ENCODE results near the gene KCNJ4.

KCNJ4 gene

GRCh38 chr22:38469306-38469781 is 14.3 kb upstream of the KCNJ4 start:
- no peak for DNase-seq

DNA sequence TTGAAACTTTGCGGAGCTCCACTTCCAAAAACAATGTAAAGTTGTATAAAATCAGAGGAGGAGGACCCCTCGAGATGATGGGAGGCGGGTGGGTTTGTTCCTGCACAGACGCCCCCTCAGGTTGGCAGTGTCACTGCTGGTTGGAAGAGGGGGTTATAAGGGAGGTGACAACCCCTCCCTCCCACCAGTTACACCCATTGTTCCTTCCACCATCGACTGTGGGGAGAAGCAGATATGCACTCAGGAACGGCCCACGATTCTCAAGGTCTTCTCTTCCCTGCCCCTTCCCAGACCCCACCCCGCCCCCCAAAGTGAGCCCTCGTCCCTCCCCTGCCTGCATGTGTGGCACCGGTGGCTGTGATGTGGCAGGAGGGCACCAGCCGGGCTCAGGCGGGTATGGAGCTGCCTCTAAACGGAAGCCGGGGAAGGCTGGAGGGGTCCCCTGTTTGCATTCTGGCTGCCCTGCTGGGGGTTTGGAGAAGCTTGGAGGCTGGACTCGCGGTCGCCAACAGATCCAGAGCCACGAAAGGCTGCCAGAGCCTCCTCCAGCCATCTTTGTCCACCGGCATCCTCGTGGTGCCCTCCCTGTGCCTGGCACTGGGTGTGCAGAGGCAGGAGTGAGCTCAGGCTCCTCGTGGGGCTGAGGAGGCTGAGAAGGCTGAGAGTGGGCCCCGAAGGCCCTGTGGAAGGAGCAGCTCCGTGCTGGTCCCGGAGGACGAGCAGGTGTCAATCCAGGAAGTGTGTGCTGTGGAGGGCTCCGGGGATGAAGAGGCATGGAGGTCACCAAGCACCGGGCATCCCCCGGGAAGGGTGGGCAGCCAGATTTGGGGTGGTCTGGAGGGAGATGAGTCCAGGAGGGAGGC is 13.7 kb upstream of the KCNJ4 start:
- no peak for DNase-seq

GRCh38 chr22:38467904-38468442 is 13.0 kb upstream of the KCNJ4 start, which contains the start of gene KDELR3:
TSS of gene KDELR3 (plus strand) at chr22:38468096. CDS start at chr22:38468234, 138 bp downstream.
- peak; percentile 53 for DNase-seq

GRCh38 chr22:38467438-38467903 is 12.5 kb upstream of the KCNJ4 start:
- no peak for DNase-seq

- no peak for DNase-seq
Measured at GRCh38 chr22:38465673-38466490, 10.9 kb upstream of the KCNJ4 start.

GRCh38 chr22:38464992-38465672 is 10.1 kb upstream of the KCNJ4 start:
- DNase-seq: no peak

GRCh38 chr22:38462960-38463784 is 8.2 kb upstream of the KCNJ4 start:
- DNase-seq: no peak

GRCh38 chr22:38461414-38462081 is 6.5 kb upstream of the KCNJ4 start:
- DNase-seq: peak; percentile 70

- DNase-seq: no peak
Measured at GRCh38 chr22:38461057-38461413, 6.0 kb upstream of the KCNJ4 start.

DNA sequence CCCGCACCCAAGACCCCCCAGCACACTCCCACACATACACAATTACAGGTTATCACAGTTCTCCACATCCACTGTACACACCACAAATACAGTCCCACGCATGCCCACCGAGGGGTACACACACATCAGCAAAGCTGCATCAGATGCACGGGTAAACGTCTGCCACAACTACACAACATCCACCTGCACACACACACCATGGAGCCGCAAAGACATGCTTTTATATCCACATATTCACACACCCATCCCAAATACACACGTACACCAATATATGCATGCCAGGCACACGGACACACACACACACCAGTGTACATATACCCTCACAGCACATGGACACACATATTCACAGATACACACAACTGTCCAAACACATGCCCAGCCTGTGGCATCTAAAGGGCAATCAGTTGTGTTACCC is 5.4 kb upstream of the KCNJ4 start:
- DNase-seq: no peak

DNA sequence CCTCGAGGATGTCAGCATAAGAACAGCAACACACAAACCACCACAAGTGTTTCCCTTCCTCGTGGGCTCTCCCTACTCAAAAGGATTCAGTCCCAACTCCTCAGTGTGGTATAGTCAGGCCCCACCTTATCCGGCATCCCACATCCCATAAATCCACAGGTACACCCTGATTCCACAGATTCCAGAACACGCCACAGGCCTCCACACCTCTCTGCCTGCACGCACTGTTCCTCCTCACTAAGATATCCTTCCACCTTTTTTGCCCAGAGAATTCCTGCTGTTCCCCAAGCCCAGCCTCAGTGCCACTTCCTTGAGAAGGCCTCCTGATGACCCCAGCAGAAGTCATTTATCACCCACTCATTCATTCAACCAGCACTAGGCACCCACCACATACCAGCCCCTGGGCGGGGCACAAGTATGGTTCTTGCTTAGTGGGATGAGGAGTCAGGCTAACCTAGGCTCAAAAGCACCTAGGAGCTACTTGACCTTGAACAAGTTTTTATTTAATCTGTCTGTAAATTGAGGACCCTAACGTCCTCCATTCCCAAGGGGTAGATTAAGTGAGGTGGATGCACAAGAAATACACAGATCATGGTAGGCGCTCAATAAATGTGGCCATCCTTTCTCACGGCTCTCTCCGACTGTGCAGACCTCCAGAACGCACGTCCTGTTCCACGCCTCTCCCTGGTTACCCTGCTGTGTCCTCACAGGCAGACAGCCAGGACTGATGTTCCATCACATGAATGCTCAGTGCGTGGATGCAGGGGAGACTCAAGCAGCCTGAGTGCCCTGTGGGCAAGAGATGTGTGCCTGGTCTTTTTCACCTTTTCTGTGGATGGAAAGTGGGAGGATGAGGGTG is 2.1 kb upstream of the KCNJ4 start:
- DNase-seq: no peak

- no peak for DNase-seq
Measured at GRCh38 chr22:38456272-38456835, 1.4 kb upstream of the KCNJ4 start.

GRCh38 chr22:38455530-38456271 is 702 bp upstream of the KCNJ4 start:
- DNase-seq: peak; percentile 9

- DNase-seq: no peak
Measured at GRCh38 chr22:38454353-38455075, 485 bp downstream of the KCNJ4 start.

GRCh38 chr22:38453996-38454352 is 1.0 kb downstream of the KCNJ4 start:
- no peak for DNase-seq

DNA sequence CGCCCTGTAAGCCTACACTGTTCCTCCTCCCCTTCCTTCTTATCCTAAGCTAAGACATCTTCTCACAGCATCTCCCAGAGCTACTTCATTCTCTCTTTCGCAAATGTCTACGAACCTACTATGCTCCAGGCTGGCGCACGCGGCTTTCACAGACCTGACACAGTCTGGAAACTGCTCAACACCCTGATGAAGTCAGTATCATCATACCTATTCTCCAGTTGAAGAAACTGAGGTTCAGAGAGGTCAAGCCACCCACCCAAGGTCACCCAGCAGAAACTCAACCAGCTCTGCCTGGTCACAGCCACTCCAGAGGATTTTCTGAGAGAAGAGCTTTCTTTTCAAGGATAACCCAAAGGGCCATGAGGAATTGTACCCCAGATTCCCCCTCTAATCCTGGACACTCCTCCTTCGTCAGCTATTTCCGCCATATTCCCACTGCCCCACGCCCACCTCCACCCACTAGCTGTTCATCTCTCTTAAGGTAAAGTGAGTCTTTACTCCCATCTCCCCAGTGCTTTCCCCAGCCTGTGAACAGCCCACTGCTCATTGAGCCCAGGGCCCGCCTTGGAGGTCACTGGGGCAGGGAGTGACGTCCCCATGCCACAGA is 1.8 kb downstream of the KCNJ4 start:
- no peak for DNase-seq

DNA sequence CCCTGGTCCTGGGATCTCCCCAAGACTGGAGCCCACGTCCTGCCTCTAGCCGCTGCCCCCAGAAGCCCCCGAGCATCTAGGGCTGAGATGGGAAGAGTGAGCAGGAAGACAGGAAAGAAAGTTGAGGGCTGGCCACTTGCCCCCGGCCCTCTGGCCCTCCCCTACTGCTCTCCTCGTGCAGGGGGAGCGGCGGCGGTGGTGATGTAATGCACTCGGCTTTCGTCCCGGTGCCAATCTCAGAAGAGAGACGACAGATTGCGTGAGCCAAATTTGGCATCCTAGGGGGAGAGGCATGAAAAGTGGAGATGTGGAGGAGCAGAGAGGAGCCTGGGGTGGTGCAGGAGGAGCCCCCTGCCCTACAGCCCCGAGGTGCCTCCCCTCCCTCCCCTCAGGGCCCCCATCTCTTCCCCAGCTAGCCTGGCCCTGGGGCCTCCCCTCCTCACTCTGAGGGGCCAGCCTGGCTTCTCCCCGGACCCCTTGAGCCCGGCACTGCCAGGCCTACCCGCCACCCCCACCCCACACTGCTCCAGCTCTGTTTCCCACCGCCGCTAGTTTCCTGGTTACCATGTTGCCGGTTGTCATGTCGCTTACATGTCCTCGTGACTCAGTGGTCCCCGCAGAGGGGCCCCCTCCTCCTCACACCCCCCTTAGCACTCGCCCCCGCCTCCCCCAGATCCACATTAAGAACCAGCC is 2.5 kb downstream of the KCNJ4 start:
- no peak for DNase-seq

Data from stimulated activated CD4-positive, alpha-beta T cell treated with anti-CD3 and anti-CD28 coated beads, Interleukin-1b, Interleukin-23, amount 100 ng/mL, for 48 hours (primary cell).